ENCODE results near the gene OR5AC2. TPM values are rescaled to one million over a fixed set of nuclear protein-coding genes. Genes with fewer than 3 reads are reported as not detected.
A peak's percentile ranks its signal among the peaks of the same experiment; 100 is the strongest.

OR5AC2 gene, protein sequence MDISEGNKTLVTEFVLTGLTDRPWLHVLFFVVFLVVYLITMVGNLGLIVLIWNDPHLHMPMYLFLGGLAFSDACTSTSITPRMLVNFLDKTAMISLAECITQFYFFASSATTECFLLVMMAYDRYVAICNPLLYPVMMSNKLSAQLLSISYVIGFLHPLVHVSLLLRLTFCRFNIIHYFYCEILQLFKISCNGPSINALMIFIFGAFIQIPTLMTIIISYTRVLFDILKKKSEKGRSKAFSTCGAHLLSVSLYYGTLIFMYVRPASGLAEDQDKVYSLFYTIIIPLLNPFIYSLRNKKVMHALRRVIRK
- not detected in 2 replicates for polyA plus RNA-seq (2011; rRNA removed)
- polyA minus RNA-seq (2011; rRNA and poly(A)+ RNA removed), result not detected in 2 replicates

GRCh38 chr3:98086873-98087272, at the start of gene OR5AC2:
TSS of gene OR5AC2 (plus strand) at chr3:98087173. CDS start at chr3:98087173, 0 bp downstream.
- no peaks in the 10 kb centered on the region for H3K27me3 ChIP-seq (ENCODE audit: control insufficient read depth, insufficient read depth, low read length)
- DNase-seq (ENCODE audit: low read depth), result no peak
- POLR2A ChIA-PET, result no interaction called here
- no peak within 1 kb of the TSS for H3K4me3 ChIP-seq (ENCODE audit: low read depth, low read length)
- TF ChIP-seq CTCF (IDR thresholded peaks at IDR 0.05; ENCODE audit: insufficient read depth, low read depth, low read length), result no peak
- CTCF ChIA-PET, result no interaction called here
- H3K36me3 ChIP-seq (ENCODE audit: control insufficient read depth, insufficient read depth, low read length), result no peaks in the 10 kb centered on the region

- ChIA-PET CTCF (interaction anchor here (0.8 to 5.7 kb wide), 11 partner anchors 9 to 775 kb away, joined by 3 to 52 read pairs (median 3); no protein-coding TSS in a partner anchor), POLR2A (no interaction called here)
- H3K4me3 ChIP-seq (ENCODE audit: low read depth, low read length), result no peak overlapping the region
- TF ChIP-seq CTCF (IDR thresholded peaks at IDR 0.05; ENCODE audit: insufficient read depth, low read depth, low read length), result no peak
- no peaks in the 10 kb centered on the region for H3K36me3 ChIP-seq (ENCODE audit: control insufficient read depth, insufficient read depth, low read length)
- 0 out of 2 replicates have a peak, but pooled peaks cover 3% of the 10 kb centered on the region for H3K27me3 ChIP-seq (ENCODE audit: control insufficient read depth, insufficient read depth, low read length)
- no peak for DNase-seq (ENCODE audit: low read depth)
These were observed 48.7 kb upstream of the OR5AC2 start for GRCh38 chr3:98038286-98038685.

- 0 out of 2 replicates have a peak, but pooled peaks cover 3% of the 10 kb centered on the region for H3K27me3 ChIP-seq (ENCODE audit: control insufficient read depth, insufficient read depth, low read length)
- ChIA-PET CTCF (interaction anchor here (0.6 to 5.7 kb wide), 19 partner anchors 8 to 775 kb away, joined by 3 to 52 read pairs (median 3); no protein-coding TSS in a partner anchor), POLR2A (no interaction called here)
- TF ChIP-seq CTCF (IDR thresholded peaks at IDR 0.05; ENCODE audit: insufficient read depth, low read depth, low read length), result no peak
- no peaks in the 10 kb centered on the region for H3K36me3 ChIP-seq (ENCODE audit: control insufficient read depth, insufficient read depth, low read length)
- no peak overlapping the region for H3K4me3 ChIP-seq (ENCODE audit: low read depth, low read length)
- no peak for DNase-seq (ENCODE audit: low read depth)
These were observed 48.1 kb upstream of the OR5AC2 start for GRCh38 chr3:98038876-98039275.

DNA sequence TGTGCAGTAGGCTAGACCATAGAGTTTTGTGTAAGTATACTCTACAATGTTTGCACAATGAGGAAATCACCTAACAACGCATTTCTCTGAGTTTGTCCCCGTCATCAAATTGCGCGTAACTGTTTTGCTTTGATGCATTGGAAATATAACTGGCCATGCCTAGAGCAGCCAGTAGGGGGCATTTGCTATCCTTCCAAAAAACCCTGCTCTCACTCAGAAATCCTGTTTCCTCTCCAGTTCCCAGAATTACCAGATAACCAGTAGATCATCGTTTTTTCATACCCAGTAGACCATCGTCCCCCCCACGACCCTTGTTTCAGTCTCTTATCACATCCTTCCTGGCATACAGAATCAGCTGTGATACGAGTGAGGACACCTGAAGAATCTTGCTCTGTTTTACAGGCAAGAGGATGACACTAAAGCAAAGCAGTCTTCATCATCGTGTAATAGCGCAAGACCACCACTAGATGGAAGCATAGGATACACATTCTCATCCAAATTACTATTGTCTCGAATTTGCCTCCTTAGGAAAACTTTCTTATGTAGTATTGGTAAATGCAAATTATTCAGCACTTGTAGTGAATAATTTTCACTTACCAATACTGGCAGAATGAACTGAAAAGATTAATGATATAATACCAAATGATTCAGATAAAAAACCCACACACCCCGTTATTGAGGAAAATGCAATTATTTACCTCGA, 47.5 kb upstream of the OR5AC2 start:
- Histone ChIP-seq H3K36me3 (ENCODE audit: control insufficient read depth, insufficient read depth, low read length) (no peaks in the 10 kb centered on the region), H3K27me3 (ENCODE audit: control insufficient read depth, insufficient read depth, low read length) (0 out of 2 replicates have a peak, but pooled peaks cover 3% of the 10 kb centered on the region), H3K4me3 (ENCODE audit: low read depth, low read length) (peak overlapping the region; percentile 29)
- peak; percentile 81 for TF ChIP-seq CTCF (IDR thresholded peaks at IDR 0.05; ENCODE audit: insufficient read depth, low read depth, low read length)
- CTCF ChIA-PET, result interaction anchor here (0.6 to 5.7 kb wide), 16 partner anchors 9 to 774 kb away, joined by 3 to 52 read pairs (median 3); no protein-coding TSS in a partner anchor
- POLR2A ChIA-PET, result no interaction called here
- DNase-seq (ENCODE audit: low read depth), result peak; percentile 36

DNA sequence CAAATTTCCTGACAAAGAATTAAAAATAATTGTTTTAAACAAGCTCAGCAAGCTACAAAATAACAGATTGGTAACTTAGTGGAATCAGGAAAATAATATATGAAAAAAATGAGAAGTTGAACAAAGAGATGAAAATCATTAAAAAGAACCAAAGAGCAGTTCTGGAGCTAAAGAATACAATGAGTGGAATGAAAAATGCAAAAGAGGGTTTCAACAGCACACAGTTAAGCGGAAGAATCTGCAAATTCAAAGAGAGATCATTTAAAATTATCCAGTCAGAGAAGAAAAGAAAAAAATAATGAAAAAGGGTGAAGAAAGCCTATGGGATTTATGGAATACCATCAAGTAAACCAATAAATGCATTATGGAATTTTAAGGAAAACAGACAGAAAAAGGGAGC, 45.6 kb upstream of the OR5AC2 start:
- Histone ChIP-seq H3K27me3 (ENCODE audit: control insufficient read depth, insufficient read depth, low read length) (no peaks in the 10 kb centered on the region), H3K36me3 (ENCODE audit: control insufficient read depth, insufficient read depth, low read length) (no peaks in the 10 kb centered on the region), H3K4me3 (ENCODE audit: low read depth, low read length) (no peak overlapping the region)
- POLR2A ChIA-PET, result no interaction called here
- TF ChIP-seq CTCF (IDR thresholded peaks at IDR 0.05; ENCODE audit: insufficient read depth, low read depth, low read length), result no peak
- CTCF ChIA-PET, result interaction anchor here (0.7 to 5.7 kb wide), 4 partner anchors 15 to 748 kb away, joined by 3 to 52 read pairs (median 19); no protein-coding TSS in a partner anchor
- no peak for DNase-seq (ENCODE audit: low read depth)

All from BJ (cell line).